ENCODE results near the gene SBF2.

DNA sequence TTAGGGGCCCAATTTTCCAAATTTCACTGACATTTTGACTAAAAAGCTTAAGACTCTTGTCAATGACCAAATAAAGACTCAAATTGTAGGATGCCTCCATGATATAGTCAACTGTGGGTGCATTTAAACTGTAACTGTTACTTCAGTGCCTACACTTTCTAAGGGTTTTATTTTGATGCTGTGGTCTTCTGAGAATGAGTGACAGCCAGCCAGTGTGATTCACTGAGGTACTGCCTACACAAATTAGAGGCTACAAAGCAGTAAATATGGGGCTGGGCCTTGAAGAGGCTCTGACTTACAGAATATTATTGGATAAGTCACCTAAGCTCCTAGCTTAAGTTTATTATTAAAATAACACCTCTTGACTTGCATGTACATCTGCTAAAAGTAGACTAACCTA, 419.6 kb downstream of the SBF2 start:
- TF ChIP-seq, protein P1, sequence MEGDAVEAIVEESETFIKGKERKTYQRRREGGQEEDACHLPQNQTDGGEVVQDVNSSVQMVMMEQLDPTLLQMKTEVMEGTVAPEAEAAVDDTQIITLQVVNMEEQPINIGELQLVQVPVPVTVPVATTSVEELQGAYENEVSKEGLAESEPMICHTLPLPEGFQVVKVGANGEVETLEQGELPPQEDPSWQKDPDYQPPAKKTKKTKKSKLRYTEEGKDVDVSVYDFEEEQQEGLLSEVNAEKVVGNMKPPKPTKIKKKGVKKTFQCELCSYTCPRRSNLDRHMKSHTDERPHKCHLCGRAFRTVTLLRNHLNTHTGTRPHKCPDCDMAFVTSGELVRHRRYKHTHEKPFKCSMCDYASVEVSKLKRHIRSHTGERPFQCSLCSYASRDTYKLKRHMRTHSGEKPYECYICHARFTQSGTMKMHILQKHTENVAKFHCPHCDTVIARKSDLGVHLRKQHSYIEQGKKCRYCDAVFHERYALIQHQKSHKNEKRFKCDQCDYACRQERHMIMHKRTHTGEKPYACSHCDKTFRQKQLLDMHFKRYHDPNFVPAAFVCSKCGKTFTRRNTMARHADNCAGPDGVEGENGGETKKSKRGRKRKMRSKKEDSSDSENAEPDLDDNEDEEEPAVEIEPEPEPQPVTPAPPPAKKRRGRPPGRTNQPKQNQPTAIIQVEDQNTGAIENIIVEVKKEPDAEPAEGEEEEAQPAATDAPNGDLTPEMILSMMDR (IDR thresholded peaks at IDR 0.05): no peak
- TF ChIP-seq POLR2A (IDR thresholded peaks at IDR 0.05): no peak
